ENCODE data around the gene TTC21A. TPM values are rescaled to one million over a fixed set of nuclear protein-coding genes. Genes with fewer than 3 reads are reported as not detected.

Gene TTC21A
- total RNA-seq, 2 experiments from 2014 or later: 0.69 to 0.79 TPM

DNA sequence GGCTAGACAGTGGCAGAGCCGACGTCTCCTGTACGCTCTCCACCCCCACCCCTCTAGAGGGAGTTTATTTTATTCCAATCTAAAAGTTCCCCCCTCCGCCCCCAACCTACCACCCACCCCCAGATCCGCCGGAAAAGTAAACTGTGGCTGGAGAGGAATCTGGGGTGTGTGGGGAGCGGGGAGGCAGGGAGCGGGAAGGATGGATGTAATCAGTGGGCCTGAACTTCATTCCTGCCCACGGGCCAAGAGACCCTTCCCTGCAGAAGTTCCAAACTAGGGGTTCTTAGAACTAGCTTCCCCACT, 46.4 kb downstream of the TTC21A start:
- H3K27ac Mint-ChIP-seq: peak overlapping the region; percentile 76
- peak overlapping the region; percentile 70 for H3K4me3 Mint-ChIP-seq
- ATAC-seq (no peak), DNase-seq (no peak)
- ChIA-PET POLR2A (no interaction called here), CTCF (no interaction called here)
- H3K9me3 Mint-ChIP-seq: no peaks in the 10 kb centered on the region
- peaks cover 1% of the 10 kb centered on the region for H3K27me3 Mint-ChIP-seq
- intact Hi-C loops (cut with micrococcal nuclease): no loop called here
- TF ChIP-seq, protein P1, sequence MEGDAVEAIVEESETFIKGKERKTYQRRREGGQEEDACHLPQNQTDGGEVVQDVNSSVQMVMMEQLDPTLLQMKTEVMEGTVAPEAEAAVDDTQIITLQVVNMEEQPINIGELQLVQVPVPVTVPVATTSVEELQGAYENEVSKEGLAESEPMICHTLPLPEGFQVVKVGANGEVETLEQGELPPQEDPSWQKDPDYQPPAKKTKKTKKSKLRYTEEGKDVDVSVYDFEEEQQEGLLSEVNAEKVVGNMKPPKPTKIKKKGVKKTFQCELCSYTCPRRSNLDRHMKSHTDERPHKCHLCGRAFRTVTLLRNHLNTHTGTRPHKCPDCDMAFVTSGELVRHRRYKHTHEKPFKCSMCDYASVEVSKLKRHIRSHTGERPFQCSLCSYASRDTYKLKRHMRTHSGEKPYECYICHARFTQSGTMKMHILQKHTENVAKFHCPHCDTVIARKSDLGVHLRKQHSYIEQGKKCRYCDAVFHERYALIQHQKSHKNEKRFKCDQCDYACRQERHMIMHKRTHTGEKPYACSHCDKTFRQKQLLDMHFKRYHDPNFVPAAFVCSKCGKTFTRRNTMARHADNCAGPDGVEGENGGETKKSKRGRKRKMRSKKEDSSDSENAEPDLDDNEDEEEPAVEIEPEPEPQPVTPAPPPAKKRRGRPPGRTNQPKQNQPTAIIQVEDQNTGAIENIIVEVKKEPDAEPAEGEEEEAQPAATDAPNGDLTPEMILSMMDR (IDR thresholded peaks at IDR 0.05): no peak
- H3K36me3 Mint-ChIP-seq (ENCODE audit: low read depth): peaks cover 38% of the 10 kb centered on the region
- H3K4me1 Mint-ChIP-seq (ENCODE audit: low read depth): peaks cover 48% of the 10 kb centered on the region

DNA sequence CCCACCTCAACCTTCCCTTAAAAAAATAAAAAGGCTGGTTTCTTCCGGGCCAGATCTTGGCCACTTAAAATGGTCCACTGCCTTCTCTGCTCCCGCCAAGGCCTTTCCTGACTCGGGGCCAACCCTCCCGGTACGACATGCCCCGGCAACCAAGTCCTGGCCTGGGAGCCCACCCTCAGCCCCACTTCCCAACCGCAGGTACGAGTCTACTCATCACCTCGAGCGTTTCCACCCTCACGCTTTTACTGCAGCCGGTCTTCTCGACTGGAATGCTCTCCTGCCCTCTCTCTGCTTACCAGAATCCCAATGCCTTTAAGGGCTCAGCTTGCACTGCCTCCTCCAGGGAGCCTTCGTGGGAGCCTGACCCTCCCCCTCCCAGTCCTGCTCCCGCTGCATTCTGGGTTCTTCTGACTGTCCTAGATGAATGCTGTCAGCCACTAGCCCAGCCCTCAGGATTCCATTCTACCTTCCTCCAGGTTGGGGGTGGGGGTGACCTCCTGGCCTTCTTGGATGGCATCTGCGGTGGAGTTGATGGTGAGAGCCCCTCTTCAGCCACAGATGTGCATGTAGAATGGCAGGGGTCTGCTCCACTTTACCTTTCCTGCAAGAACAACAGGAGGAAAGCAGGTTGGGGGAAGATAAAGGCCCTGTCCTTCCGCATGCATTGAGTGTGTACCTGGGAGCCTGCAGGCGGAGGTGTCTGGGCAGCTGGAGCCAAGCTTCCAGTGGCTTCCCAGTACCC, 47.0 kb downstream of the TTC21A start:
- intact Hi-C loops (cut with micrococcal nuclease): no loop called here
- ChIA-PET POLR2A (no interaction called here), CTCF (interaction anchor here (1.9 to 2.7 kb wide), 2 partner anchors 18 to 137 kb away, joined by 5 to 14 read pairs; no protein-coding TSS in a partner anchor)
- ATAC-seq (no peak), DNase-seq (no peak)
- H3K4me1 Mint-ChIP-seq (ENCODE audit: low read depth): peaks cover 43% of the 10 kb centered on the region
- TF ChIP-seq, protein P1 (IDR thresholded peaks at IDR 0.05): no peak
- H3K36me3 Mint-ChIP-seq (ENCODE audit: low read depth): peaks cover 32% of the 10 kb centered on the region
- peak overlapping the region; percentile 70 for H3K4me3 Mint-ChIP-seq
- no peaks in the 10 kb centered on the region for H3K9me3 Mint-ChIP-seq
- peak overlapping the region; percentile 76 for H3K27ac Mint-ChIP-seq
- H3K27me3 Mint-ChIP-seq: peaks cover 1% of the 10 kb centered on the region

DNA sequence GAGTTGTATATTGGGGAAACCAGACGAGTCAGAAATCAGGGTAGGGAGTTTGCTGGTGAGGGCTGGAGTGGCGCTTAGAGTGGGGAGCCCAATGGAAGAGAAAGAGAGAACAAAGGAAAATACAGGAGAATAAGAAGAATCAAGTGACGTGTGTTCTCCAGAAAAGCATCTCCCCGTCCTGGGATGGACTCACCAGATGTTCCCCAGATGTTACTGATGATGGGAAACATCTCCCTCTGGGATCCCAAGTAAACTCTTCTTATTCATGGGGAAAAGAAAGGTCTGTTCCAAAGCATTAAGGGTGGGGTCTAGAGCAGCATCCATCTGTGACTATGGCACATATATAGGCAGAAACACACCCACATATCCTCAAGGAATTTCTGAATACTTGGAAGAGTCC, 48.9 kb downstream of the TTC21A start:
- CTCF ChIA-PET: interaction anchor here (1.5 to 4.0 kb wide), 5 partner anchors 16 to 135 kb away, joined by 3 to 16 read pairs (median 12); no protein-coding TSS in a partner anchor
- Mint-ChIP-seq H3K4me1 (ENCODE audit: low read depth) (peaks cover 24% of the 10 kb centered on the region), H3K9me3 (no peaks in the 10 kb centered on the region), H3K4me3 (no peak overlapping the region), H3K27ac (peak overlapping the region; percentile 17), H3K36me3 (ENCODE audit: low read depth) (peaks cover 13% of the 10 kb centered on the region), H3K27me3 (peaks cover 1% of the 10 kb centered on the region)
- ATAC-seq (no peak), DNase-seq (no peak)
- TF ChIP-seq, protein P1 (IDR thresholded peaks at IDR 0.05): no peak
- intact Hi-C loops (cut with micrococcal nuclease): no loop called here
- POLR2A ChIA-PET: interaction anchor here (1.0 to 1.6 kb wide), 4 partner anchors 9 to 22 kb away, joined by 3 to 7 read pairs (median 4); no protein-coding TSS in a partner anchor

DNA sequence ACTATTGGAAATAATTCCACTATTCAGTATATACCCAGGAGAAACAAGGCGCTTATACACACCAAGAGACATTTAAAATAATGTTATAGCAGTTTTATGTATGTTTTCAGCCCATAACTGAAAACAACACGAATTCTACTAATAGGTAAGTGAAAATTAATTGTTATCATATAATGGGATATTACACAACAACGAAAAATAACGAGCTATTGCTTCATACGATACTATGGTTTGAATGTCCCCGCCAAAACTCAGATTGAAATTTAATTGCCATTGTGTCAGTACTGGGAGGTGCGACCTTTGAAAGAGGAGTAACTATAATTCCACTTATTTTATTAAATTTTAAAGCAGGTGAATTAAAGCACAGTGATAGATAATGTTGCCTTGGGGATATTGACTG, 49.9 kb downstream of the TTC21A start:
- peaks cover 23% of the 10 kb centered on the region for H3K4me1 Mint-ChIP-seq (ENCODE audit: low read depth)
- H3K36me3 Mint-ChIP-seq (ENCODE audit: low read depth): peaks cover 3% of the 10 kb centered on the region
- no peak for DNase-seq
- no peak overlapping the region for H3K4me3 Mint-ChIP-seq
- no peak overlapping the region for H3K27ac Mint-ChIP-seq
- intact Hi-C loops (cut with micrococcal nuclease): no loop called here
- POLR2A ChIA-PET: interaction anchor here (1.3 kb wide), 1 partner anchor 10 kb away, joined by 3 read pairs; no protein-coding TSS in a partner anchor
- no peak for ATAC-seq
- H3K27me3 Mint-ChIP-seq: peaks cover 1% of the 10 kb centered on the region
- CTCF ChIA-PET: interaction anchor here (0.7 to 4.0 kb wide), 5 partner anchors 15 to 135 kb away, joined by 3 to 16 read pairs (median 12); no protein-coding TSS in a partner anchor
- TF ChIP-seq, protein P1 (IDR thresholded peaks at IDR 0.05): no peak
- no peaks in the 10 kb centered on the region for H3K9me3 Mint-ChIP-seq

DNA sequence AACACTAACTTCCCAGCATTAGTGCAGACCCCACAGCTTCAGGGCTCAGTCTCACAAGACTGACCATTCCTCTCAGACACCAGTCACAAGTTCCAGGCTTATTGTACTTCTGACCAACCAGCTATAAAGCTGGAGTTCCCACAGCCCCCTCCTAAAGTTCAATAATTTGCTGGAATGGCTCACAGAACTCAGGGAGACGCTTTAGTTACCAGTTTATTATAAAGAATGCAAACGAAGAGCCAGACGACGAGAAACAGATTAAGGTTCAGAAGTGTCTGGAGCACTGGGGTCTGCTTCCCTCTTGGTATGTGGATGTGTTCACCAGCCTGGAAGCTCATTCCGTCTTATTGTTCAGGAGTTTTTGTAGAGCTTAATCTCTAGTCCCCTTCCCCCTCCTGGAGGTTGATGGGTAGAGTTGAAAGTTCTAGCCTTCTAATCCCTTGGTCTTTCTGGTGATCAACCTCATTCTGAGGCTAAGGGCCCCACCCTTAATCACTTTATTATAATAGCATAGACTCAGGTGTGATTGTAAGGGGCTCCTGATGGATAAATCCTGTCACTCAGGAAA, 50.8 kb downstream of the TTC21A start:
- ATAC-seq (no peak), DNase-seq (no peak)
- Mint-ChIP-seq H3K27me3 (peaks cover 1% of the 10 kb centered on the region), H3K27ac (no peak overlapping the region), H3K4me1 (ENCODE audit: low read depth) (peaks cover 23% of the 10 kb centered on the region), H3K4me3 (no peak overlapping the region), H3K36me3 (ENCODE audit: low read depth) (no peaks in the 10 kb centered on the region), H3K9me3 (no peaks in the 10 kb centered on the region)
- intact Hi-C loops (cut with micrococcal nuclease): no loop called here
- ChIA-PET CTCF (interaction anchor here (1.5 to 4.0 kb wide), 5 partner anchors 14 to 133 kb away, joined by 6 to 16 read pairs (median 12); no protein-coding TSS in a partner anchor), POLR2A (interaction anchor here (0.8 to 1.5 kb wide), 4 partner anchors 9 to 31 kb away, joined by 3 to 6 read pairs (median 4); no protein-coding TSS in a partner anchor)
- TF ChIP-seq, protein P1 (IDR thresholded peaks at IDR 0.05): no peak

Data from activated CD8-positive, alpha-beta T cell treated with anti-CD3 and anti-CD28 coated beads for 36 hours (primary cell).